NCI-H1930 (cell line): ENCODE data around the gene SGCA.

Experiments used
- DNase-seq, 2 experiments: peaks; one replicate each; lab custom pipeline; 2025; lab: John Stamatoyannopoulos, UW

SGCA gene

GRCh38 chr17:50149417-50150353, 16.1 kb upstream of the SGCA start:
- DNase-seq = peak; percentile 37 to 41

- no peak for DNase-seq
These were observed 15.3 kb upstream of the SGCA start, which contains the start of gene PPP1R9B for GRCh38 chr17:50150354-50151040. Gene PPP1R9B (minus strand): TSS chr17:50150677. CDS start chr17:50150513, 164 bp downstream.

- DNase-seq = peak; percentile 76 to 84
These were observed 14.5 kb upstream of the SGCA start for GRCh38 chr17:50151041-50151936.

GRCh38 chr17:50151937-50152547, 13.8 kb upstream of the SGCA start:
- DNase-seq = peak; percentile 74 to 78

- no peak for DNase-seq
These were observed 13.1 kb upstream of the SGCA start for GRCh38 chr17:50152736-50153135.

GRCh38 chr17:50153650-50154575, 11.9 kb upstream of the SGCA start:
- no peak for DNase-seq

GRCh38 chr17:50154604-50155003, 11.2 kb upstream of the SGCA start:
- DNase-seq = no peak

GRCh38 chr17:50155115-50155819, 10.5 kb upstream of the SGCA start:
- DNase-seq = no peak

GRCh38 chr17:50157891-50158290, 7.9 kb upstream of the SGCA start:
- no peak for DNase-seq

GRCh38 chr17:50161023-50161910, 4.5 kb upstream of the SGCA start:
- peak; percentile 90 to 91 for DNase-seq

GRCh38 chr17:50161911-50162288, 3.9 kb upstream of the SGCA start:
- DNase-seq = no peak

GRCh38 chr17:50162466-50163254, 3.1 kb upstream of the SGCA start:
- DNase-seq = no peak

- DNase-seq = no peak
These were observed 1.7 kb upstream of the SGCA start for GRCh38 chr17:50163843-50164696.

- no peak for DNase-seq
These were observed 1.2 kb upstream of the SGCA start for GRCh38 chr17:50164697-50164988.

- DNase-seq = no peak
These were observed 739 bp upstream of the SGCA start for GRCh38 chr17:50165066-50165465.

- DNase-seq = no peak
These were observed 339 bp upstream of the SGCA start for GRCh38 chr17:50165466-50165865.

GRCh38 chr17:50166518-50167181, 845 bp downstream of the SGCA start:
- no peak for DNase-seq
